BLaER1 (cell line): ENCODE data around the gene GRM8.

Experiments used
- H3K27ac ChIP-seq: shearing (Covaris generic); formaldehyde crosslinking; 2 replicates; pipeline ENCODE4 v1.8.1; 2022
- H3K27me3 ChIP-seq: shearing (Covaris generic); formaldehyde crosslinking; 2 replicates; pipeline ENCODE4 v1.8.1; 2022
- H3K36me3 ChIP-seq: shearing (Covaris generic); formaldehyde crosslinking; 2 replicates; pipeline ENCODE4 v1.8.1; 2022
- H3K4me1 ChIP-seq: shearing (Covaris generic); formaldehyde crosslinking; 2 replicates; pipeline ENCODE4 v1.8.1; 2022
- H3K4me2 ChIP-seq: shearing (Covaris generic); formaldehyde crosslinking; 2 replicates; pipeline ENCODE4 v1.8.1; 2022
- H3K4me3 ChIP-seq: shearing (Covaris generic); formaldehyde crosslinking; 2 replicates; pipeline ENCODE4 v1.8.1; 2022
- H3K9ac ChIP-seq: shearing (Covaris generic); formaldehyde crosslinking; 2 replicates; pipeline ENCODE4 v1.8.1; 2022
- H3K9me3 ChIP-seq: shearing (Covaris generic); formaldehyde crosslinking; 2 replicates; pipeline ENCODE4 v1.8.1; 2022
- H4K20me1 ChIP-seq: shearing (Covaris generic); formaldehyde crosslinking; 2 replicates; pipeline ENCODE4 v1.8.1; 2022
- Cebpa-rat ChIP-seq: shearing (Covaris generic); IDR thresholded peaks from 2 replicates; pipeline ENCODE4 v1.8.1; 2022

The GRM8 gene

GRCh38 chr7:126574276-126575250 lies 678.2 kb downstream of the GRM8 start:
- H3K36me3 ChIP-seq, result no peaks in the 10 kb centered on the region
- no peaks in the 10 kb centered on the region for H3K9me3 ChIP-seq
- H3K4me2 ChIP-seq, result no peak overlapping the region
- no peak overlapping the region for H3K4me3 ChIP-seq
- no peaks in the 10 kb centered on the region for H4K20me1 ChIP-seq
- H3K4me1 ChIP-seq, result peaks cover 3% of the 10 kb centered on the region
- no peak overlapping the region for H3K9ac ChIP-seq
- TF ChIP-seq Cebpa-rat, result no peak
- H3K27ac ChIP-seq, result no peak overlapping the region
- H3K27me3 ChIP-seq, result no peaks in the 10 kb centered on the region

DNA sequence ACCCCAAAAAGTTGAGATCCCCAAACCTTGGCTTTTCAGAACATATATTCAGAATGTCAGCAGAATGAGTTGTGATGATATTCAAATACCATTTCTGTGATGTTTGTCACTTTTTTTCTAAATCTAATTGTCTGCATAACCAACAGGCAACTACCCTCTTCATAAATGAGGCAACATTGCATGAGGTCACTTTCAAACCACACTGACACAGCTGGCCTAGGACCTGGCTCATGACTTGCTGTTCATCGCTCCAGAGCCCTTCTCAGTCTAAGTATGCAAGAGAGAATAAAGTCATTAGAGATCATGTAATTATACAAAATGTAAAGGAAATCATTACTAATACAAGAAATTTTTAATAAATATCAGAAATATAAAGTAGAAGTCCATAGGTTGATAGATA lies 681.9 kb downstream of the GRM8 start:
- Histone ChIP-seq H4K20me1 (no peaks in the 10 kb centered on the region), H3K9me3 (no peaks in the 10 kb centered on the region), H3K27me3 (no peaks in the 10 kb centered on the region), H3K4me1 (peaks cover 12% of the 10 kb centered on the region), H3K36me3 (no peaks in the 10 kb centered on the region), H3K27ac (no peak overlapping the region), H3K9ac (no peak overlapping the region), H3K4me2 (no peak overlapping the region), H3K4me3 (no peak overlapping the region)
- no peak for TF ChIP-seq Cebpa-rat

DNA sequence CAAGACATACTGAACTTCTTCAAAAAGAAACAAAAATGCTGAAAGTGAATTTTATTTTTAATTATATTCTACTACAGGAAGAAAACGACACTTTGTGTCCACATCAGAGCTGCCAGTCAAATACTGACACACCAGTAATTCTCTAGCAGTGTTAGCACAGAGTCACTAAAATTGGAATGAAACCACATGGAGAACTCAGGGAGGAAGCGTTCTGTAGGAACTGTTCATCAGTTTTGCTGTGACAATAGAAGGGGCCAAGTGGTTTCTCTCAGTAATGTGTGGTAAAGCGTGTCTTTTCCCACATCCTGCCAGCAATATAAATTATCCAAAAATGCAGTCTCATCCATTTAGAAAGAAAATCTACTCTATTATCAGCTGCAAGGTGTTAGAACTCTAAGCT lies 683.3 kb downstream of the GRM8 start:
- Histone ChIP-seq H3K36me3 (no peaks in the 10 kb centered on the region), H3K4me2 (peak overlapping the region; percentile 38), H3K9me3 (no peaks in the 10 kb centered on the region), H3K4me3 (no peak overlapping the region), H3K27me3 (no peaks in the 10 kb centered on the region), H3K27ac (no peak overlapping the region), H3K4me1 (peaks cover 12% of the 10 kb centered on the region), H3K9ac (no peak overlapping the region), H4K20me1 (no peaks in the 10 kb centered on the region)
- no peak for TF ChIP-seq Cebpa-rat

GRCh38 chr7:126557271-126557670 lies 695.5 kb downstream of the GRM8 start:
- Histone ChIP-seq H4K20me1 (no peaks in the 10 kb centered on the region), H3K27me3 (no peaks in the 10 kb centered on the region), H3K4me2 (no peak overlapping the region), H3K36me3 (no peaks in the 10 kb centered on the region), H3K27ac (no peak overlapping the region), H3K4me1 (no peaks in the 10 kb centered on the region), H3K4me3 (no peak overlapping the region), H3K9me3 (no peaks in the 10 kb centered on the region), H3K9ac (no peak overlapping the region)
- TF ChIP-seq Cebpa-rat, result no peak

DNA sequence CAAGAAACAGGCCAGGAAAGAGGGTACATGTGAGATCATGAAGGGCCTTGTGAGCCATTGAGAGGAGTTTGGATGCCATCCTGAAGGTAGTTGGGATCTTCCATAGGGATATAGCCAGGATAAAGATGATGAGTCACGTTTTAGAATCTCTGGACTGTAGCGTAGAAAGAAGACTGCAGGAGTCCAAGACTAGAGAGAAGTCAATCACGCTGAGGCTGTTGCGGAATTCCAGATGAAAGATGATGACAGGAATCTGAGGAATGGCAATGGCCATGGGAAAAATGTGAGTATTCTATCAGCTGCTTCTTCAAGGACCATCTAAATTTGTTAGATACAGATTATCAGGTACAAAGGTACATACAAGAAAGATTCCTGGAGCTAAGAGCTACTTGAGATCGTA lies 711.3 kb downstream of the GRM8 start:
- no peak overlapping the region for H3K9ac ChIP-seq
- no peaks in the 10 kb centered on the region for H3K36me3 ChIP-seq
- no peaks in the 10 kb centered on the region for H3K4me1 ChIP-seq
- H4K20me1 ChIP-seq, result no peaks in the 10 kb centered on the region
- H3K27ac ChIP-seq, result no peak overlapping the region
- no peak for TF ChIP-seq Cebpa-rat
- H3K4me3 ChIP-seq, result no peak overlapping the region
- H3K9me3 ChIP-seq, result no peaks in the 10 kb centered on the region
- no peak overlapping the region for H3K4me2 ChIP-seq
- H3K27me3 ChIP-seq, result no peaks in the 10 kb centered on the region

DNA sequence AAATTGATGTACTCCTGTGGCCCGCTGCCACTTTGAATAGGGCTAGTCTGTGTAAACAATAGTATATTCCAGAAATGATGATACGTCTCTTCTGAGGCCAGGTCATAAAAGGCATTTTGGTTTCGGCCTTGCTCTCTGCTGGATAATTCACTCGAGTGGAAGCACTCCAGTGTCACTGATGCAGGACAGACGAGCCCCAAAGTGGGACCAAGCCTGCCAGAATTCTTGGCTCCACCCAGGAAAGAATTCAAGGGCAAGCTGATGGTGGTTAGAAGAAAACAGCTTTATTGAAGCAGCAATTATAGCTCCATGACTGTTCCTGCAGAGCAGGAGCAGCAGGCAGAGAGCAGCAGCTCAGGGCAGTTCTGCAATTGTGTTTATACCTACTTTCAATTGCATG lies 717.6 kb downstream of the GRM8 start:
- H3K9me3 ChIP-seq, result no peaks in the 10 kb centered on the region
- no peak overlapping the region for H3K9ac ChIP-seq
- H3K36me3 ChIP-seq, result no peaks in the 10 kb centered on the region
- H3K27ac ChIP-seq, result no peak overlapping the region
- TF ChIP-seq Cebpa-rat, result no peak
- H3K27me3 ChIP-seq, result no peaks in the 10 kb centered on the region
- no peaks in the 10 kb centered on the region for H3K4me1 ChIP-seq
- no peak overlapping the region for H3K4me2 ChIP-seq
- H4K20me1 ChIP-seq, result no peaks in the 10 kb centered on the region
- no peak overlapping the region for H3K4me3 ChIP-seq

DNA sequence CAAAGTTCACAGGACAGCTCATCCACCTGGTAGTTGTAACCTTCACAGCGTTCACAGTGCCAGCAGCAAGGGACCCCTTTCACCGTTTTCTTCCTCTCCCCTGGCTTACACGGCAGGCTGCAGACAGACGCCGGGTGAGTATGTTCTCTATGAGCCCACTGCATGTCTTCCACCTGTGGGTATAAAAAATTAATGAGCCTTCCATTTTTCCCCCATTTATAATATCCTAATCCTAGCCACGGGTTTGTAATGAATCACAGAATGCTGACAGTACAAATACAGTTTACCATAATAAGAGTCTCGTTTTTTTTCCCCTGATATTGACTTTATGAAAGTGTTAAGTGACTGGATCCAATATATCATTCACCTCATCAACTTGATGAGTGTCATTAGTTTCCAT lies 719.0 kb downstream of the GRM8 start:
- no peaks in the 10 kb centered on the region for H3K27me3 ChIP-seq
- no peaks in the 10 kb centered on the region for H3K4me1 ChIP-seq
- H3K36me3 ChIP-seq, result no peaks in the 10 kb centered on the region
- no peaks in the 10 kb centered on the region for H4K20me1 ChIP-seq
- no peak overlapping the region for H3K4me3 ChIP-seq
- H3K27ac ChIP-seq, result no peak overlapping the region
- no peak overlapping the region for H3K9ac ChIP-seq
- no peak overlapping the region for H3K4me2 ChIP-seq
- TF ChIP-seq Cebpa-rat, result no peak
- H3K9me3 ChIP-seq, result no peaks in the 10 kb centered on the region

DNA sequence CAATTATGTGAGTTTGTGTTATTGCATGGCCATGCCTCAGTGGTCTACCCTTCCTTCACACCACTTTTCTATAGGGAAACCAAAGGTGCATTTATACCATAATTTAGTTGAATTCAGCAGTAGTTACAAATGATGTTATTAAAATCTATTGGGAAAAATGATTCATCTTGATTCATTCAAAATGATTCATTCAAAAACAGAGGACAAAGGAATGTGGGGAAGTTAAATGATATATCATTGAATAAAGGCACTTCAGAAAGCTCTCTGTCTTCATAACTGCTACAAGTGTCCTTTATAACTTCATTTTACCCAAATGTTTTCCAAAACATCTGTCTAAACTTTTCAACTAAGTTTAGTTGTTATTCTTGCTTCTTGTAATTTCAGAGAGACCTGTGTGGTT lies 722.9 kb downstream of the GRM8 start:
- Histone ChIP-seq H3K36me3 (no peaks in the 10 kb centered on the region), H3K9me3 (no peaks in the 10 kb centered on the region), H3K9ac (no peak overlapping the region), H3K27me3 (no peaks in the 10 kb centered on the region), H3K4me3 (no peak overlapping the region), H4K20me1 (no peaks in the 10 kb centered on the region), H3K27ac (no peak overlapping the region), H3K4me1 (no peaks in the 10 kb centered on the region), H3K4me2 (no peak overlapping the region)
- TF ChIP-seq Cebpa-rat, result no peak

- TF ChIP-seq Cebpa-rat, result no peak
- Histone ChIP-seq H4K20me1 (no peaks in the 10 kb centered on the region), H3K9me3 (no peaks in the 10 kb centered on the region), H3K9ac (no peak overlapping the region), H3K36me3 (no peaks in the 10 kb centered on the region), H3K4me2 (no peak overlapping the region), H3K27me3 (no peaks in the 10 kb centered on the region), H3K4me3 (no peak overlapping the region), H3K27ac (no peak overlapping the region), H3K4me1 (no peaks in the 10 kb centered on the region)
These were observed 723.5 kb downstream of the GRM8 start for GRCh38 chr7:126529254-126529653.

- no peaks in the 10 kb centered on the region for H3K9me3 ChIP-seq
- no peak overlapping the region for H3K4me3 ChIP-seq
- no peak overlapping the region for H3K4me2 ChIP-seq
- no peak overlapping the region for H3K27ac ChIP-seq
- TF ChIP-seq Cebpa-rat, result no peak
- no peak overlapping the region for H3K9ac ChIP-seq
- H3K4me1 ChIP-seq, result no peaks in the 10 kb centered on the region
- no peaks in the 10 kb centered on the region for H3K36me3 ChIP-seq
- no peaks in the 10 kb centered on the region for H4K20me1 ChIP-seq
- no peaks in the 10 kb centered on the region for H3K27me3 ChIP-seq
These were observed 726.8 kb downstream of the GRM8 start for GRCh38 chr7:126525906-126526305.

- H3K27me3 ChIP-seq, result no peaks in the 10 kb centered on the region
- H3K4me1 ChIP-seq, result no peaks in the 10 kb centered on the region
These were observed 727.8 kb downstream of the GRM8 start for GRCh38 chr7:126524967-126525366.

More at GRCh38 chr7:126524967-126525366, 727.8 kb downstream of the GRM8 start:
- Histone ChIP-seq H3K9me3 (no peaks in the 10 kb centered on the region), H3K4me3 (no peak overlapping the region), H3K36me3 (no peaks in the 10 kb centered on the region), H3K9ac (no peak overlapping the region), H4K20me1 (no peaks in the 10 kb centered on the region), H3K4me2 (no peak overlapping the region), H3K27ac (no peak overlapping the region)
- TF ChIP-seq Cebpa-rat, result no peak
